ENCODE measurements around the gene WDR17. TPM values are rescaled to one million over a fixed set of nuclear protein-coding genes. Genes with fewer than 3 reads are reported as not detected.

WDR17 gene
- total RNA-seq, 1 donor from 2014 or later: 3.7 TPM

- Histone ChIP-seq H3K27me3 (ENCODE audit: control insufficient read depth, insufficient read depth, low read length) (no peaks in the 10 kb centered on the region), H3K36me3 (ENCODE audit: control insufficient read depth, insufficient read depth, low read length) (no peaks in the 10 kb centered on the region), H3K4me3 (ENCODE audit: low read depth, low read length) (no peak overlapping the region)
- TF ChIP-seq CTCF (IDR thresholded peaks at IDR 0.05; ENCODE audit: insufficient read depth, low read length, poor library complexity, severe bottlenecking): no peak
- no peak for DNase-seq (ENCODE audit: low read depth)
Measured at GRCh38 chr4:176186671-176187395, 121.2 kb downstream of the WDR17 start.

GRCh38 chr4:176187624-176188023 lies 122.0 kb downstream of the WDR17 start:
- H3K27me3 ChIP-seq (ENCODE audit: control insufficient read depth, insufficient read depth, low read length): no peaks in the 10 kb centered on the region
- TF ChIP-seq CTCF (IDR thresholded peaks at IDR 0.05; ENCODE audit: insufficient read depth, low read length, poor library complexity, severe bottlenecking): no peak
- no peak for DNase-seq (ENCODE audit: low read depth)
- no peaks in the 10 kb centered on the region for H3K36me3 ChIP-seq (ENCODE audit: control insufficient read depth, insufficient read depth, low read length)
- no peak overlapping the region for H3K4me3 ChIP-seq (ENCODE audit: low read depth, low read length)

GRCh38 chr4:176188654-176189053 lies 123.0 kb downstream of the WDR17 start:
- no peak overlapping the region for H3K4me3 ChIP-seq (ENCODE audit: low read depth, low read length)
- H3K36me3 ChIP-seq (ENCODE audit: control insufficient read depth, insufficient read depth, low read length): no peaks in the 10 kb centered on the region
- no peak for TF ChIP-seq CTCF (IDR thresholded peaks at IDR 0.05; ENCODE audit: insufficient read depth, low read length, poor library complexity, severe bottlenecking)
- H3K27me3 ChIP-seq (ENCODE audit: control insufficient read depth, insufficient read depth, low read length): no peaks in the 10 kb centered on the region
- no peak for DNase-seq (ENCODE audit: low read depth)

GRCh38 chr4:176189891-176190795 lies 124.5 kb downstream of the WDR17 start:
- H3K36me3 ChIP-seq (ENCODE audit: control insufficient read depth, insufficient read depth, low read length): no peaks in the 10 kb centered on the region
- no peak for TF ChIP-seq CTCF (IDR thresholded peaks at IDR 0.05; ENCODE audit: insufficient read depth, low read length, poor library complexity, severe bottlenecking)
- DNase-seq (ENCODE audit: low read depth): no peak
- no peak overlapping the region for H3K4me3 ChIP-seq (ENCODE audit: low read depth, low read length)
- no peaks in the 10 kb centered on the region for H3K27me3 ChIP-seq (ENCODE audit: control insufficient read depth, insufficient read depth, low read length)

- no peak for TF ChIP-seq CTCF (IDR thresholded peaks at IDR 0.05; ENCODE audit: insufficient read depth, low read length, poor library complexity, severe bottlenecking)
- H3K36me3 ChIP-seq (ENCODE audit: control insufficient read depth, insufficient read depth, low read length): no peaks in the 10 kb centered on the region
- DNase-seq (ENCODE audit: low read depth): no peak
- H3K27me3 ChIP-seq (ENCODE audit: control insufficient read depth, insufficient read depth, low read length): no peaks in the 10 kb centered on the region
- H3K4me3 ChIP-seq (ENCODE audit: low read depth, low read length): no peak overlapping the region
Measured at GRCh38 chr4:176191974-176192373, 126.3 kb downstream of the WDR17 start.
